ACC112 (cell line): ENCODE measurements around the gene BCAS1.

Experiments used
- H2AFZ ChIP-seq: fragments of 200-600 bp; sonication (generic); one replicate; pipeline ENCODE4 v1.6.0; 2017; ENCODE audit warnings: antibody characterized with exemption, low read length; ENCODE audit not compliant: unreplicated experiment
- H3K27ac ChIP-seq: fragments of 200-600 bp; sonication (generic); 2 replicates; pipeline ENCODE4 v1.5.1; 2014; ENCODE audit warnings: low read depth, mild to moderate bottlenecking, antibody characterized with exemption, low read length, moderate library complexity
- H3K27me3 ChIP-seq: fragments of 200-600 bp; sonication (generic); 2 replicates; pipeline ENCODE4 v1.6.1; 2014; ENCODE audit warnings: mild to moderate bottlenecking, antibody characterized with exemption, low read length, moderate library complexity, mixed read lengths; ENCODE audit not compliant: insufficient read depth
- H3K36me3 ChIP-seq: fragments of 200-600 bp; sonication (generic); 2 replicates; pipeline ENCODE4 v1.6.1; 2016; ENCODE audit warnings: mild to moderate bottlenecking, antibody characterized with exemption, low read length, moderate library complexity, mixed read lengths; ENCODE audit not compliant: insufficient read depth
- H3K4me1 ChIP-seq: fragments of 200-600 bp; sonication (generic); one replicate; pipeline ENCODE4 v1.6.1; 2016; ENCODE audit warnings: low read length, mixed read lengths; ENCODE audit not compliant: insufficient read depth, unreplicated experiment, control insufficient read depth
- H3K4me3 ChIP-seq: fragments of 200-600 bp; sonication (generic); 2 replicates; pipeline ENCODE4 v1.5.1; 2014; ENCODE audit warnings: mild to moderate bottlenecking, low read depth, low read length
- H3K79me2 ChIP-seq: fragments of 200-600 bp; sonication (generic); one replicate; pipeline ENCODE4 v1.6.0; 2016; ENCODE audit warnings: low read length; ENCODE audit not compliant: control insufficient read depth, unreplicated experiment, insufficient read depth

Gene BCAS1

DNA sequence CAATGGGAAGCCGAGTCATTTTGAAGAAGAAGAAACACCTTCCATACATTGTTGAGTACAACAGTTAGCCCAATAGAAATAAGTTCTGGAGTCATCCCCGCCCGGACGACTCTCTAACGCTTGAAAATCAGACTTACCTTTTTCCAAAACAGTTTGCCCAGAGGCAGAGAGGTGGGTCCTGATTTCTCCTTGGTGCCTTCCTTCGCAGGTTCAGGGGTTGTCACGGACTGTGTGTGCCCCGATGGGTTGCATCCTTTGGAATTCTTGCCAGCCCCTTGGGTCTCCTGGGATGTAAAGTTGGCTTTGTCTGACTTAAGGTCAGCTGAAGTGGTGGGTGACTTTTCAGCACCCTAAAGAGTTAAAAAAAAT is 85.3 kb downstream of the BCAS1 start:
- H3K4me3 ChIP-seq = no peak overlapping the region
- H3K27me3 ChIP-seq = peaks cover 55% of the 10 kb centered on the region
- H3K27ac ChIP-seq = no peak overlapping the region
- H2AFZ ChIP-seq = no peak overlapping the region
- no peaks in the 10 kb centered on the region for H3K4me1 ChIP-seq
- no peaks in the 10 kb centered on the region for H3K36me3 ChIP-seq
- no peaks in the 10 kb centered on the region for H3K79me2 ChIP-seq

DNA sequence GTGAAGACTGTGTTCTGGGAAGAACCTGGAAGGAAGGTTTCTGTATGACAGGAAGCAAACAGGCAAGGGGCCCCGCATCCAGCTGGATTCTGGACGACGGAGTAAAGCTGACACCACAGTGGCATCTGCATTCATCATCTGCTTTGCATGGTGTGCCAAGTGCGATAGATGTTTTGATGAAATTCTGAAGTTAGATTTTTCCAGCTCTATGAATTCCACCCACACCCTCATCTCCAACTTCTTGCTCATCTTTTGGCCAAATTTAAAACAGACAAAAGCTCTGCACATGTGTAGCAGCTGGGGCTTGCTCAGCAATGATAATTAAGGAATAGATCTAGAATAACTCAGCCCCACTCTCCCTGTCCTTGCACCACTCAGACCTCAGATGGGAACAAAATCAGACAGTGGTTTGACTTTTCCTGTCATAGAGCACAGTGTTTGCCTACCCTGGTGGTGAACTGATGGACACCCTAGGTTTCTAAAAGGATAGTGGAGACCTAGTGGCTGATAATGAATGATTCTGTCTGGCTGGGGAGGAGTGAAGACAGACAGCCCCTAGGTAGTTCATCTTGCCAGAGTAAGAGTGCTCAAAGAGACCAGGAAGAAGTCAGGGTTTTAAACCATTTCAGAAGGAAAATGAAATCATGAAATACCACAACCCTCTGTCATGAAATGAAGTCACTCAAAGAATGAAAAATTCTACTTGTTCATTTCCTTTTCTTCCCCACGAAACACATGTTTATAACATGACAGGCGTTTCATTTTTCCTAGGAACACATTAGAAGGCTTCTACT is 85.8 kb downstream of the BCAS1 start:
- no peak overlapping the region for H3K4me3 ChIP-seq

DNA sequence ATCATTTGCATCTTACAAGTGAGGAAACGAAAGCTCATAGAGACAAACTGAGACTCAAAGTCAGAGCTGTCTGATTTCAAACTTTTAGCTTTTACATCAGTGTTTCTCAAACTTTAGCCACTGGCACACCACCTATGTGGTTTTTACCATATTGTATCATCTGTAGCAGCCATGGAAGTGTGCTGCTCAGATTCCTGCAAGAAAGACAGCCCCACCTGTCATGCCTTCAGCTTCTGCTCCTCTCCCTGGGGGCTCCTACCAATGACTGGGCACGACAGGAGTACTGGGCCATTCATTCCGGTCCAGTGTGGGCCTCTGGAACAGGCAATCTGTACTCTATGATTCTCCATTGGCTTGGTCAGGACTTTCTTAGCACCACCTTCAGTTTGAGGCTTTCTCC is 87.0 kb downstream of the BCAS1 start:
- H2AFZ ChIP-seq = no peak overlapping the region
- no peaks in the 10 kb centered on the region for H3K4me1 ChIP-seq
- H3K27me3 ChIP-seq = peaks cover 50% of the 10 kb centered on the region
- no peak overlapping the region for H3K4me3 ChIP-seq
- H3K79me2 ChIP-seq = no peaks in the 10 kb centered on the region
- no peak overlapping the region for H3K27ac ChIP-seq
- no peaks in the 10 kb centered on the region for H3K36me3 ChIP-seq

More for the DNA sequence above, 85.8 kb downstream of the BCAS1 start:
- Histone ChIP-seq H3K79me2 (no peaks in the 10 kb centered on the region), H3K4me1 (no peaks in the 10 kb centered on the region), H2AFZ (no peak overlapping the region), H3K27me3 (peaks cover 56% of the 10 kb centered on the region), H3K27ac (no peak overlapping the region), H3K36me3 (no peaks in the 10 kb centered on the region)

DNA sequence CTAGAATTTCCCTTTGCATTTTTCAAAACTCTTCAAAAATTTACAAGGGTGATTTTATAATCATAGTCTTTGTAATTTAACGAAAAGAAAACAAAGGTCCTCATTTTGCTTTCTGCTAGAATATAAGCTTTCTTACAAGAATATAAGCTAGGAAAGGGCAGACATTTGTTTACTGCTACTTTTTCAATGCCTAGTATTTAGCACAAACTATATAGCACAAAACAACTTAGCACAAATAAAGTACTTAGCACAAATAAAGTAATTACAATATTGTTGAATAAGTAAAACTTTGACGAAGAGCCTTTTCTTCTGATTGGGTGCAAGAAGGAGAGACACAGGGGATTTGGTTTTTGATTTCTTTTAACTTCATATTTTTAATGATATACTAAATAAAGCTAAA is 87.8 kb downstream of the BCAS1 start:
- H2AFZ ChIP-seq = no peak overlapping the region

DNA sequence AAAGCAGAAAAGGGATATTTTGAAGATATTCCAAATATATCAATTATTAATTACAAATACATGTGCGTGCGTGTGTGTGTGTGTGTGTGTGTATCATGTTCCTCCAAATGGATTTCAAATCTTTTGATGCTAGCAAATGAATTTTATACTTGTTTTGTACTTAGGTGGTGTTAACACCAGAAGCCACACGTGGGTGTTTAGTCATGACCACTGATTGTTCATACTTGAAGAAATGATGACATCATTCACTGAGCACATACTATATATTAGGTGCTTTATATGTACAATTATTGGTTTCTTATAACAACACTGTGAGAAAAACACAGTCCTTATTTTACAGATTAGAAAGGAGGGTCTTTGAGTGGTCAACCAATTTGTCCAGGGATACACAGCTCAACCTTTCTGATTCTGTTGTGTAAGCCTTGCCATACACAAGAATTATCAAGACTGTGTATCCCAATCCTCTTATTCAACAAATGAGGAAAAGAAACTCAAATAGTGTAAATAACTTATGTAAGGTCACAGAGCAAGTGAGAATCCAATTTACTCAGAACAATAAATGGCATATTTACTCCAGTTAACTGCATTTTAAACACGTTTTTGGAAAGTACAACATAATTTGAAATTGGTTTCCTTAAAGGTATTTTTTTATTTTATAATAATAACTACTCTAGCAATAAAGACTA is 88.5 kb downstream of the BCAS1 start:
- Histone ChIP-seq H3K4me1 (no peaks in the 10 kb centered on the region), H3K36me3 (no peaks in the 10 kb centered on the region), H3K4me3 (no peak overlapping the region), H3K27ac (no peak overlapping the region), H3K27me3 (peaks cover 41% of the 10 kb centered on the region), H3K79me2 (no peaks in the 10 kb centered on the region), H2AFZ (no peak overlapping the region)

More for the DNA sequence above, 87.8 kb downstream of the BCAS1 start:
- Histone ChIP-seq H3K27ac (no peak overlapping the region), H3K79me2 (no peaks in the 10 kb centered on the region), H3K4me1 (no peaks in the 10 kb centered on the region), H3K27me3 (peaks cover 48% of the 10 kb centered on the region), H3K4me3 (no peak overlapping the region), H3K36me3 (no peaks in the 10 kb centered on the region)

DNA sequence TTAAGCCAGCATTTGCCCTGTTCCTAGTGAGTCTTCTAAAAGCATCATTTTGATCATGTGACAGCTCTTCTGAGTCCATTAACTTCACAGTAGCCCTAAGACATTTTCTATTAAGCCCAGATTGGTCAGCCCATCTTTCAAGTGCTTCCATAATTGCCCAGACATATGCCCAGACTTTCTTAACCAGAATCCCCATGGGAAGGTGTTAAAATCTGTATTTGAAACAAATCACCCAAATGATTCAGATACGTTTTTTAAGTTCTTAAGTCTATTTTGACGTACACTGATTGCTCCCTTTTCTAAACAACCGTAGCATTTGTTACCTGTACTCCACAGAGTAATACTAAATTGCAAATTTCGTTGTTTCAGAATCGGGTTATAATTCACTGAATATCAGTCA is 89.3 kb downstream of the BCAS1 start:
- Histone ChIP-seq H3K27me3 (peaks cover 40% of the 10 kb centered on the region), H3K4me1 (no peaks in the 10 kb centered on the region), H3K36me3 (no peaks in the 10 kb centered on the region), H3K4me3 (no peak overlapping the region), H3K27ac (no peak overlapping the region), H2AFZ (no peak overlapping the region), H3K79me2 (no peaks in the 10 kb centered on the region)

DNA sequence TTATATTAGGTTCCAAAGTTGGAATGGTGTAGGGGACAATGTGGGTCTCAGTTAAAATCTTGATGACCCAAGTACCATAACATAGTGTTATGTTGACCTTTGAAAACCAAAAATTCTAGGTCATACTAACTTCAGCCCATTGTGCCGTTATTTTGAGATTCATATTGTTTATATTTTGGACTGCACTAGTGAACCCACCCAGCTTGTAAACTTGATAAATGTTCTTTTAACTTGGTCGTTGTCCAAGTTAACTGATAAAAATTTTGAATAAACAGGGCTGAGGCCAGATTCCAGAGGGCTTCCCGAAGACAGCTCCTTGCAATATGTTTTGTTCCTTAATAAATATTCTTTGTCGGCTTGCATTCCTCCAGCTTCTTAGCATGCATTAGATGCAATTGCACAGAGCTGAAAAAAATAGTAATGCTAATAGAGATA is 90.3 kb downstream of the BCAS1 start:
- H3K27ac ChIP-seq = no peak overlapping the region
- H3K36me3 ChIP-seq = no peaks in the 10 kb centered on the region
- no peak overlapping the region for H2AFZ ChIP-seq
- no peak overlapping the region for H3K4me3 ChIP-seq
- peaks cover 38% of the 10 kb centered on the region for H3K27me3 ChIP-seq
- H3K4me1 ChIP-seq = no peaks in the 10 kb centered on the region
- H3K79me2 ChIP-seq = no peaks in the 10 kb centered on the region

DNA sequence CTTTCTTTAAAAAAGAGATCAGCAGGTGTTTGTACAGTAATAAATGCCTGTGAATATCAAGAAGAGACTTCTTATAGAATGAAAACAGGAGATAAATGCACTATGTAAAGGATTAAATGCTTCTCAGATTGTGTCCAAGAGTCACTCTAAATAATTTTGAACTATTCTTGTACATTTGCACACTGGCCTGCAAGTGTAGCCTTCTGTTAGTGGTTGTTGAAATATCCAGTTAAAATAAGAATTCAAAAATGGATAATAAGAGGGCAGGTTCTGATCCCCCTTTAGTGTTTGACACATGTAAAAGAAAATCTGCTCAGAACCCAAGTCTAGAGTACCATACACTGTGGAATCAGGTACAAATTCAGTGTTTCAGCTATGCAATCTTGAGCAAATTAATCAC is 91.9 kb downstream of the BCAS1 start:
- H3K27ac ChIP-seq = no peak overlapping the region
- H2AFZ ChIP-seq = no peak overlapping the region
- H3K4me1 ChIP-seq = no peaks in the 10 kb centered on the region
- no peaks in the 10 kb centered on the region for H3K36me3 ChIP-seq
- H3K27me3 ChIP-seq = peaks cover 30% of the 10 kb centered on the region
- no peaks in the 10 kb centered on the region for H3K79me2 ChIP-seq
- no peak overlapping the region for H3K4me3 ChIP-seq

DNA sequence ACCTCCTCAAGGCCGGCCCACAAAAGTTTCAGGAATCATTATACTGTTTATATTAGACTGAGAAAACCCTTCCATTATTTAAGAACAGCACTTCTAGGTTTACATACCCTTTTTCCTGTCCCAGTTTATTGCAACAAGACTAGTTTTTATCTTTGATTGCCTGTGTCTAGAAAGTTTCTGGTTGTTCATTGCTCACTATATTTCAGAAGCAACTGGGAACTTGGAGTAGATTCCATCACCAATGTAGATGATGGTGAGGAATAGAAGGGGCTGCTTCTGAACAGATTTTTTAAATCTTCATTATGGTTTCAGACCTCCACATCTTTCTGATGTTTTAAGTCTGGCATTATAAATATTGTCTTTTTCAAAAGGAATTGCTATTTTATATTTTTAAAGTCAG is 93.0 kb downstream of the BCAS1 start:
- no peak overlapping the region for H2AFZ ChIP-seq
- peaks cover 23% of the 10 kb centered on the region for H3K27me3 ChIP-seq
- no peak overlapping the region for H3K27ac ChIP-seq
- no peak overlapping the region for H3K4me3 ChIP-seq
- H3K4me1 ChIP-seq = no peaks in the 10 kb centered on the region
- no peaks in the 10 kb centered on the region for H3K36me3 ChIP-seq
- no peaks in the 10 kb centered on the region for H3K79me2 ChIP-seq

DNA sequence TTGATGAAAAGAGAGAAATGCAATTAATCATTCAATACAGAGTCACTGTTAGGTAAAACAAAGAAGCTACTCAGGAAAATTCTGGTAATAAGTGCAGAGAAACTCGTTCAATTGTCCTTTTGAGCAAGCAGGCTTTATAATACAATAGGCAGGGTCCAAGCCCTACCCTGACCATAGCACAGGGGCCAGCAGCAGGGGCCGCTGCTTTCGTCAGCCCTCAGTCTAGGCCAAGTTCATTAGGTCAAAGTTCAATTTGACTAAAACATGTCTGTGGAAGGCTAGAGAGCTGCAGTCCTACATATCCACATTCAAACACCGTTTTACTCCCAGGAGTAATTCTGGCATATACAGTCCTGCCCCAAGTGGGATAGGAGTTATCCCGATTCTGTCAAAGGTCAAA is 94.6 kb downstream of the BCAS1 start:
- Histone ChIP-seq H3K79me2 (no peaks in the 10 kb centered on the region), H2AFZ (no peak overlapping the region), H3K36me3 (no peaks in the 10 kb centered on the region), H3K27me3 (peaks cover 15% of the 10 kb centered on the region), H3K4me3 (no peak overlapping the region), H3K4me1 (no peaks in the 10 kb centered on the region), H3K27ac (no peak overlapping the region)
